Panc1 (cell line): ENCODE measurements around the gene ITGA2. TPM values are rescaled to one million over a fixed set of nuclear protein-coding genes. Genes with fewer than 3 reads are reported as not detected.

Experiments used
- ATAC-seq: fragments of 200-7000 bp; cut with Tn5 transposase; 2 replicates; pipeline ENCODE4 v1.9.1; 2020; ENCODE audit warnings: mild to moderate bottlenecking, moderate library complexity
- BruUV-seq: library from RNA; stranded (reverse); fragments of 400-500 nt; replicated peaks from 2 replicates; lab custom pipeline; 2021; lab: Mats Ljungman, UMichigan
- CTCF ChIA-PET: fragments of 300-600 bp; sonication (Branson Sonifier 250); formaldehyde crosslinking; loops from one replicate; lab custom pipeline; 2022; ENCODE audit warnings: antibody characterized with exemption; lab: Charles Lee
- POLR2A ChIA-PET: fragments of 300-600 bp; sonication (Branson Sonifier 250); formaldehyde crosslinking; loops from one replicate; lab custom pipeline; 2022; ENCODE audit warnings: antibody characterized with exemption; lab: Charles Lee
- DNase-seq: peaks from one replicate; pipeline ENCODE4 v3.0.0-alpha.2; 2010; ENCODE audit warnings: low read depth, low spot score
- H3K27ac ChIP-seq: 2 replicates; pipeline ENCODE4 v1.5.1; 2011; ENCODE audit warnings: mild to moderate bottlenecking, low read length, inconsistent platforms
- H3K27me3 ChIP-seq: fragments of 200-500 bp; sonication (Bioruptor generic); 2 replicates; pipeline ENCODE4 v1.6.0; 2014; ENCODE audit warnings: low read length, inconsistent platforms; ENCODE audit not compliant: control insufficient read depth, insufficient read depth
- H3K36me3 ChIP-seq: fragments of 200-500 bp; sonication (Bioruptor generic); 2 replicates; pipeline ENCODE4 v1.5.1; 2014; ENCODE audit warnings: inconsistent platforms, mild to moderate bottlenecking, low read length, moderate library complexity; ENCODE audit not compliant: control insufficient read depth, insufficient read depth
- H3K4me1 ChIP-seq: 2 replicates; pipeline ENCODE4 v1.5.1; 2011; ENCODE audit warnings: inconsistent platforms, mild to moderate bottlenecking, low read length, moderate library complexity; ENCODE audit not compliant: control insufficient read depth, insufficient read depth
- H3K4me3 ChIP-seq, 2 experiments: 2 replicates each; pipeline ENCODE4 v1.5.1; 2011 to 2012; ENCODE audit warnings: low read depth in 2 of 2, low read length in 2 of 2, mild to moderate bottlenecking in 2 of 2, inconsistent platforms in 1 of 2, moderate library complexity in 1 of 2
- H3K9me3 ChIP-seq: fragments of 200-500 bp; sonication (Bioruptor generic); 2 replicates; pipeline ENCODE4 v1.5.1; 2014; ENCODE audit warnings: low read depth, mild to moderate bottlenecking, inconsistent platforms, low read length, moderate library complexity; ENCODE audit not compliant: control insufficient read depth, insufficient read depth
- CTCF ChIP-seq: fragments of 450-650 bp; IDR thresholded peaks from 2 replicates; pipeline ENCODE4 v1.5.1; 2017; ENCODE audit warnings: mild to moderate bottlenecking
- POLR2AphosphoS5 ChIP-seq: IDR thresholded peaks from 2 replicates; pipeline ENCODE4 v1.6.1; 2012; ENCODE audit warnings: mild to moderate bottlenecking, low read depth, low read length, moderate library complexity
- REST ChIP-seq, 2 experiments: IDR thresholded peaks; 2 replicates each; pipeline ENCODE4 v1.6.1; 2011 to 2012; ENCODE audit warnings: low read depth in 2 of 2, control low read depth in 1 of 2, low read length in 1 of 2, mild to moderate bottlenecking in 1 of 2, moderate library complexity in 1 of 2; ENCODE audit not compliant: insufficient read depth in 1 of 2
- SIN3A ChIP-seq: IDR thresholded peaks from 2 replicates; pipeline ENCODE4 v1.6.1; 2012; ENCODE audit warnings: low read depth, mild to moderate bottlenecking, low read length, moderate library complexity, borderline replicate concordance; ENCODE audit not compliant: insufficient read depth
- TCF7L2 ChIP-seq: IDR thresholded peaks from 2 replicates; pipeline ENCODE4 v1.6.1; 2011; ENCODE audit warnings: mild to moderate bottlenecking, low read depth, low read length, inconsistent platforms
- in situ Hi-C: cut with HindIII; loops from 2 replicates; pipeline ENCODE4 v1.10.0; 2016; ENCODE audit warnings: low sequenced_read_pairs, low pct_unique_long_range_greater_than_20kb
- intact Hi-C: fragments of 100-400 bp; cut with micrococcal nuclease; formaldehyde crosslinking; loops from one replicate; pipeline ENCODE4 v1.10.0; 2022; ENCODE audit not compliant: unreplicated experiment
- total RNA-seq: library from RNA; stranded (reverse); gene quantifications from one replicate; pipeline ENCODE4 v1.2.1, GENCODE V29; 2021; ENCODE audit not compliant: unreplicated experiment

Gene ITGA2
- total RNA-seq, 1 experiment from 2014 or later, result 41.8 TPM

- ChIA-PET CTCF (no interaction called here), POLR2A (no interaction called here)
- intact Hi-C loops (no loop called here), in situ Hi-C loops (no loop called here)
- TF ChIP-seq REST (IDR thresholded peaks at IDR 0.05; ENCODE audit: insufficient read depth in 1 of 2, low read depth in 2 of 2, low read length in 1 of 2) (no peak), CTCF (no peak), POLR2AphosphoS5 (no peak)
- no peaks in the 10 kb centered on the region for H3K27me3 ChIP-seq
- DNase-seq, result no peak
- H3K36me3 ChIP-seq, result no peaks in the 10 kb centered on the region
- H3K4me1 ChIP-seq, result no peaks in the 10 kb centered on the region
- no TSS peak for BruUV-seq
- no peak for ATAC-seq
- no peak overlapping the region for H3K4me3 ChIP-seq
- no peaks in the 10 kb centered on the region for H3K9me3 ChIP-seq
- H3K27ac ChIP-seq, result no peak overlapping the region
These were observed 11.8 kb upstream of the ITGA2 start for GRCh38 chr5:52977264-52977897.

GRCh38 chr5:52981507-52981906 lies 7.6 kb upstream of the ITGA2 start:
- BruUV-seq, result no TSS peak
- H3K36me3 ChIP-seq, result no peaks in the 10 kb centered on the region
- no peaks in the 10 kb centered on the region for H3K27me3 ChIP-seq
- H3K9me3 ChIP-seq, result no peaks in the 10 kb centered on the region
- no peak for TF ChIP-seq TCF7L2
- no peak for TF ChIP-seq CTCF
- no peak for TF ChIP-seq SIN3A
- no peak for TF ChIP-seq POLR2AphosphoS5
- no peak for TF ChIP-seq REST (IDR thresholded peaks at IDR 0.05; ENCODE audit: insufficient read depth in 1 of 2, low read depth in 2 of 2, low read length in 1 of 2)
- ATAC-seq, result no peak; the same call in 1 of the 2 replicates
- ChIA-PET POLR2A (interaction anchor here (0.5 kb wide), 1 partner anchor 116 kb away, joined by 4 read pairs; no protein-coding TSS in a partner anchor), CTCF (no interaction called here)
- intact Hi-C loops (no loop called here), in situ Hi-C loops (no loop called here)
- H3K4me1 ChIP-seq, result 0 out of 2 replicates have a peak, but pooled peaks cover 6% of the 10 kb centered on the region
- no peak for DNase-seq
- H3K4me3 ChIP-seq, result no peak overlapping the region
- no peak overlapping the region for H3K27ac ChIP-seq
